Sigmoid colon (tissue), 4 donors: Measurements from ENCODE around the gene XRCC5.

Experiments
- CTCF ChIP-seq, 4 experiments: fragments of 450-650 bp in 3 of 4; fragments of 200-600 bp in 1 of 4; IDR thresholded peaks; one replicate each; pipeline ENCODE4 v1.5.1; 2016 to 2019; ENCODE audit warnings: antibody characterized with exemption in 4 of 4, mild to moderate bottlenecking in 3 of 4, moderate library complexity in 2 of 4
- EP300 ChIP-seq, 4 donors: sonication (generic); formaldehyde crosslinking; IDR thresholded peaks; one replicate each; pipeline ENCODE4 v1.6.1; 2017; ENCODE audit warnings: antibody characterized with exemption in 4 of 4

DNA sequence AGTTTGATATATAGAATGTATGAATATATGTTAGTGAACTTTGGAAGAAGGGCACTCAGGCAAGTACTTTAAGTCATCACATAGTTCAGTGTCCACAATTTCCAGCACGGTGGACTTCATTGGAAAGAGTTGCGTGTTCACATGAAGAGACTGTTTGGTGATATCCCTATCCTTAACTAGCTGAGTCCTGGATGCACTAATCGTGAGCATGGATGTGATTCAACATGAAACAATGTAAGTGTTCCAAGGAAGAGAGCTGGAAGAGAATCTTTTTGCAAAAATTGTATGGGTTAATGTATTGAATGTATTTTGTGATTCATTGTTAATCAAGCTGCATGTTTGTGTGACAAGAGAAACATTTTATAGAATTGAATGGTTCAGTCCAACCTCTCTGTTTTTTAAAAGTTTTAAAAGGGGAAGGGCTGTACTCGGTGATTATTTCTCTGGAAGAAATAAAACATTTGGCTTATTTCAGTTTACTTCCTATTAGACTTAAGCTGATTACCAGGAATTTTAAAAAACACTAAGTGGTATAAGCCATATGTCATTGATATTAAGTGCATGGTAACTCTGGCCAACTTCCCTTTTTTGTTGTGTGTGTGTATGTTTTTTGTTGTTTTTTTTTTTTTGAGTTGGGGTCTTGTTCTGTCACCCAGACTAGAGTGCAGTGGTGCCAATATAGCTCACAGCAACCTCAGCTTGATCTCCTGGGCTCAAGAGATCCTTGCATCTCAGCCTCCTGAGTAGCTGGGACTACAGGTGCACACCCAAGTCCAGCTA, 8.6 kb downstream of the XRCC5 start:
- TF ChIP-seq EP300 (IDR thresholded peaks at IDR 0.05) = no peak
- TF ChIP-seq CTCF (IDR thresholded peaks at IDR 0.05) = no peak
